COLO829 (cell line): Measurements from ENCODE around the gene VAC14.

Source experiments
- DNase-seq: peaks from one replicate; pipeline ENCODE4 v3.0.0; 2012; ENCODE audit warnings: low spot score

The VAC14 gene

DNA sequence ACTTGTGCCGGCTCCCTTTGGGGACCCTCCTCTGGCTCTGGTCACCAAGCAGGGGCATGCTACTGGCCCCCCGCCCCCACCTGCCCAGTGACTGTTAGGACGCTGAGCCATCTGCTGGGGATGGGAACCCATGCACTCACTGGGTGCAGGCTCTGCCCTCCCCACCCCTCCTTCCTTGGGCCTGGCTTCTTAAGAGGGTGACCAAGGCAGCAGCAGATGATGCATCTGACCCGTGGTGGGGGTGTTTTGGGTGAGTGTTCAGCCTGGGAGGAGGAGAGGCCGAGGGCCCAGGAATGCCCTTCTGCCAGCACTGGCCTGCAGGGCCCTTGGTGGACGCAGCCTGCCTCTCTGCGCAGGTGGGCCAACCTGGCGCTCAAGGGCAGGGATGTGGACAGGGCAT is 95.9 kb downstream of the VAC14 start:
- DNase-seq: no peak

- DNase-seq: no peak
Observed at GRCh38 chr16:70704586-70704985, 96.4 kb downstream of the VAC14 start.

GRCh38 chr16:70703835-70704381 is 97.0 kb downstream of the VAC14 start:
- no peak for DNase-seq

- DNase-seq: no peak
Observed at GRCh38 chr16:70703041-70703834, 97.7 kb downstream of the VAC14 start.

- DNase-seq: no peak
Observed at GRCh38 chr16:70702624-70703023, 98.3 kb downstream of the VAC14 start.

DNA sequence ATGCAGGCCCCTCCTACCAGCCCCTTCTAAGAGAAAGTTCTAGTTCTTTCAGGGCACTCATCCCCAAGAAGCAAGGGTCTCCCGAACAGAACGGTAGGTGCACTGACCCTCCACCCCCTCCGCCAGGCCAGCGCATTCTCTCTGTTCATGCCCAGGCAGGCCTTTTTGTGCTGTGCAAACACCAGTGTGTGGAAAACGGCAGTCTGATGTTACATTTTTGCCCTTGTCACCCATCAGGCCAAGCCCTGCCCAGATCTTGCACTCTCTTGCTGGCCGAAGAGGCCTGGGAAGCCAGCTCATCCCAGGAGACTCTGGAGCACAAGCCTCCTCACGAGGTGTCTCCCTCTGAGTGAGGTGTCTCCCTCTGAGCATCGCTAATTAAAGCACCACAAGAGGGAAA is 99.0 kb downstream of the VAC14 start:
- no peak for DNase-seq

GRCh38 chr16:70701596-70701995 is 99.4 kb downstream of the VAC14 start:
- no peak for DNase-seq

- DNase-seq: no peak
Observed at GRCh38 chr16:70701036-70701435, 99.9 kb downstream of the VAC14 start.

GRCh38 chr16:70700101-70701020 is 100.6 kb downstream of the VAC14 start:
- DNase-seq: no peak

DNA sequence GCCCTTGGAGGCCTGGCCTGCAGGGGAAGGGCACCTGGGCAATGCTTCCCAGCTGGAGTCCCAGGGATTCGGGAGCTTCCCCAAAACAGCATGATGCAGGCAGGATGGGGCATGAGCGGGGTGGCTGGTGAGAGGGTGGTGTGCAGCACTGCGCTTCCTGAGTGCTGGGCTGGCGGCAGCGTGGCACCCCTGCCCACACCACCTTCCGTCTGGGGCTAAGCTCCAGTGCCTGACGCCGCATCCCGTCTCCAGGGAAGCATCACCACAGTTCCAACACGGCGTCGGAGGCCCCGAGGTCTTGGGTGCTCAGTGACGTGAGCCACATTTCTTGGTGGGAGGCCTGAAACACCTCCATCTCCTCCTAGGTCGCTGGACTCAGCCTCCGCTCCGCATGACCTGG is 101.3 kb downstream of the VAC14 start:
- DNase-seq: no peak

GRCh38 chr16:70698901-70699300 is 102.1 kb downstream of the VAC14 start:
- DNase-seq: no peak

- DNase-seq: no peak
Observed at GRCh38 chr16:70697594-70698170, 103.3 kb downstream of the VAC14 start.

DNA sequence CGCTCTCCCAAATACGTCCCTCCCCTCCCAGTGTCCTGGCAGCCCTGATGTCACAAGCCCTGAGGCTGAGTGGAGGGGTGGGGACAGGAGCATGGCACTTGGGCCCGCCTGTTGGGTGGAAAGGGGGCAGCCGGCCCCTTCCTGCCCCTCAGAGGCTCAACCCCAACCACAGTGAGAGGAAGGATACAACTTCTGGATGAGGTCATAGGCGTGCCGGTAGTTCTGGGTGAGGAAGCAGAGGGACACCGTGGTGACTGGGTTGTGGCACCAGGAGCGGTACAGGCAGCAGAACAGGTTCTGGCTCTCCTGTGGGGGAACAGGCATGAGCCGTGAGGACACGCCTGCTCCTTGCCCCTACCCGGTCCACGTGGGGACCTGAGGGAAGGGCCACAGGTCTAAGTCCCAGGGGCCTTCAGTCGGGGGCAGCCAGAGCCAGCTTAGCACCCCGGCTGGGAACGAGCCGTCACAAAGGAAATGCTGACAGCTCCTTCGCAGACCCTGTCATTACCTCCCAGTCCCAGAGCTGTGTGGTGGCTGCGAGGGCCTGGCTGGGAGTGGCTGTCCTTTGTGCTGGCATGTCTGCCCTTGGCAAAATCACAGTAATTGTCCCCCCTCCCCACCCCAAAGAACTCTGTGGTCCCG is 103.9 kb downstream of the VAC14 start:
- DNase-seq: no peak

- no peak for DNase-seq
Observed at GRCh38 chr16:70696355-70696754, 104.6 kb downstream of the VAC14 start.

- no peak for DNase-seq
Observed at GRCh38 chr16:70695331-70696070, 105.5 kb downstream of the VAC14 start.

DNA sequence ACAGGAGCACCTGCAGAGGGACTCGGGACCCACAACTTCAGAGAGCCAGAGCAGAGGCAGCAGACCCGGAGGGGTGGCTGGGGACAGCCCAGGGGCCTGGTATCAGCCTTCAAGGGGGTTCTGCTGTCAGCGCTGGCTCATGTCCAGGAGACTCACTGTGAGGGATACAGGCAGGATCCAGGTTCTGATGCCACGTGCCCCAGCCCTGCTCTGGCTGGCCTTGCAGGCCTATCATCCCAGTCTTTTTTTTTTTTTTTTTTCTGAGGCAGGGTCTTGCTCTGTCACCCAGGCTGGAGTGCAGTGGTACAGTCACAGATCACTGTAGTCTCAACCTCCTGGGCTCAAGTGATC is 106.1 kb downstream of the VAC14 start:
- DNase-seq: no peak

GRCh38 chr16:70694088-70694867 is 106.7 kb downstream of the VAC14 start:
- DNase-seq: no peak

- DNase-seq: no peak
Observed at GRCh38 chr16:70692873-70693671, 107.9 kb downstream of the VAC14 start.

GRCh38 chr16:70692130-70692872 is 108.7 kb downstream of the VAC14 start:
- DNase-seq: no peak
